Measurements from ENCODE around the gene EDIL3.

- TF ChIP-seq CTCF (conservative IDR thresholded peaks at IDR 0.05; ENCODE audit: low read length) (no peak), EZH2phosphoT487 (IDR thresholded peaks at IDR 0.05; ENCODE audit: borderline replicate concordance, low read depth, low read length) (no peak)
Measured at GRCh38 chr5:84085387-84086041, 299.2 kb downstream of the EDIL3 start.
